ENCODE results near the gene AVPI1.
"Not testable (repeated sequence)": the region's sequence is repeated elsewhere in the genome, so short reads cannot be mapped to it uniquely, and the experiment has no call there.

AVPI1 gene

DNA sequence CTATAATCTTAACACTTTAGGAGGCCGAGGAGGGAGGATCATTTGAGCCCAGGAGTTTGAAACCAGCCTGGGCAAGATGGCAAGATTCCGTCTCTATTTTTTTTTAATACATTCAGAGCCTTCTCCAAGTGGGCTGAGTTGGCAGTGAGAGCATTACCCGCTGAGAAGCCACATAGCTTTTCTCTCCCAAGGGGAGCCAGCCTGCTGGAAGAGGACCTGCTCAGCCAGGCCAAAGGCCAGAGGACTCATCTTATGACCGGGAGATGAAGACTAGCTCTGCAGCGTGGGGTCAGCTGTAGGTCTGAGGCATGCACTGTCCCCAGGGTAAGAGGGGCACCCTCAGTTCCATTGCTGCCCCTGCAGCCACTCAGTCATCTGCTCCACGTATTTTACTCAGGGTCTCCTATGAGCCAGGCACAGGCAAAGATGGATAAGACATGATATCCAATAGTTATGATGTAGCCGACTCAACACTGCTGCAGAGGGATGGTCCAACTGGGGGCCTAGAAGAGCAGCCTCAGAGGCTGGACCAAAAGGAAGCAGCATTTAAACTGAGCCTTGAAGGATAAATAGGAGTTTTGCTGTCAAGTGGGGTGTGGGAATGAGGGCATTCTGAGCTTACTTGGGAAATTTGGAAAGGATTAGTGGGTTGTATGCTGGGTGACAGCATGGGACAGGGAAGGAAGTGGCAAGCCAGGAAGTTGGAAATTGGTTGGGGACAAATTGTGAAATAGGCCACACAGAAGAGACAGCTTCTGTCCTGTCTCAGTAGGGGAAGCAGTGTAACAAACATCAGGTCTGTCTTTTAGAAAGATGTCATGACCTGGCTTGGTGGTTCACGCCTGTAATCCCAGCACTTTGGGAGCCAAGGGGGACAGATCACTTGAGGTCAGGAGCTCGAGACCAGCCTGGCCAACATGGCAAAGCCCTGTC lies 24.9 kb upstream of the AVPI1 start:
- DNase-seq (ENCODE audit: low read depth): no peak

DNA sequence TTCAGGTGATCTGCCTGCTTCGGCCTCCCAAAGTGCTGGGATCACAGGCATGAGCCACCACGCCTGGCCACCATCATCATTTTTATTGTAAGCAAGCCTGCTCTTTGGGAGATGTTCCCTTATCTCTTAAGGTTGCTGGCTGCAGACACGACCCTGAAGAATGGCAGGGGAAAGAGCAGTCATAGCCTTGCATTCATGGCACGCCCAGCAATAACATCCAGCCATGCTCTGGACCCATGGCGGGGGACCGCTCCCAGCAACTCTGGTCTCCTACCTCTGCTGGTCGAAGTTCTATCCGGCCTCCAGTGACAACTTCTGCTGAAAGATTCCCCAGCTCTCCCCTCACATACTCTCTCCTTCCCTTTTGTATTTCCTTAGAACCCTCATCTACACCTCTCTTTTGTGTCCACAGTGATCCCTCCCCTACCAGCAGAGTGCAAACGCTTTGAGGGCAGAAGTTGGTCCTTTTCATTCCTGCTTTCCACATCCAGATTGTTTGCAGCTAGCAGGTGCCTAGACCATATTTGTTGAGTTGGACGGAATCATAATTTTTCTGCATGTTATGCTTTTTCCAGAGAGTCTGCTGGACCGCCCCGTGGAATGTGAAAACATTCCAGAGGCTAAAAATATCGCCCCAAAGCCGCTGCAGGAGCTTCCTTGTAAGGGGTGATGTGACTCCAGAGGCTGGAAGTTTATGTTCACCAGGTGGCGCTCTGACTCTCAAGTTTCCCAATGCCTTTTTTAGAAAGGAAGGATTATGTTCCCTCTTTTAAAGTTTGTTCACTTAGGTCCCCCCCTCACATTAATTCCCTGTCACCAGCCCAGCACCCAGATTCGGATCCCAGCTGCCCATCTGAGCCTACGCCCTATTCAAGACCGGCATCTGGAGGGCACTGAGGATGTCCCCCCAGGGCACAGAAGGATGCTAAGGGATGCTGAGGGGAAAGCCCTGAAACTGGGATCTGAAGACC lies 22.2 kb upstream of the AVPI1 start:
- no peak for DNase-seq (ENCODE audit: low read depth)

- DNase-seq (ENCODE audit: low read depth): no peak
Measured at GRCh38 chr10:97708167-97708566, 21.1 kb upstream of the AVPI1 start.

DNA sequence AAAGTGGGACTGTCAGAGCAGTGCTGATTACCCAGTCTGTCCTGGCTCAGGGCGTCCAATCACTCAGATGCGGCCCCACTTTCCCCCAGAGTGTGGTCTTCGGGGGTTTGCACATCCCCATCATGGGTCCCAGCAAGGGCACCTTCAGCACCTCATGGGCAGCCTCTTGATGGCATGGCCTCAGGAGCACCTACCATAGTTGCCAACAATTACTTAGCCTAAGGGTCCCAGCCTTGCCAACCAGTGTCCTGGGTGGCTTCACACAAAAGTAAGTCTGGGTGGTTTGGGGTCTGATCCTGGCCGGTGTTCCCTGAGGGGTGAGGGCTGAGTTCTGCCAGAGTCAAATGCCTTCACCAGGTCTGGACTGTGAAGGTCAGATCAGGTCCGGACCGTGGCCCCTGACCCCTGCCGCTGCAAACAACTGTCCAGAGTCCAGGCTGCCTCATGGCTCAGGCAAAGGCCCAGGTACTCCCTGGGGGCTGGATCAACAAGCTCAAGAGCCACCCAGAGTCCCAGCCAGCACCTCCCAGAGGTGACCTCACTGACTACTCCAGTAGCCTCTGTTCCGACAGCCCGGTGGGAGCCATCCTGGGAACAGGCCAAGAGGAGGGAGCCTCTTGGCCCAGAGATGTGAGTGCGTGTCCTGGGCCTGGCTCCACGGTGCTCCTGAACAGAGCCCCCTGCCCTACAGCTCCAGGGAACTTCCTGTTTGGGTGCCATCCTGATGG lies 20.3 kb upstream of the AVPI1 start:
- DNase-seq (ENCODE audit: low read depth): no peak

DNA sequence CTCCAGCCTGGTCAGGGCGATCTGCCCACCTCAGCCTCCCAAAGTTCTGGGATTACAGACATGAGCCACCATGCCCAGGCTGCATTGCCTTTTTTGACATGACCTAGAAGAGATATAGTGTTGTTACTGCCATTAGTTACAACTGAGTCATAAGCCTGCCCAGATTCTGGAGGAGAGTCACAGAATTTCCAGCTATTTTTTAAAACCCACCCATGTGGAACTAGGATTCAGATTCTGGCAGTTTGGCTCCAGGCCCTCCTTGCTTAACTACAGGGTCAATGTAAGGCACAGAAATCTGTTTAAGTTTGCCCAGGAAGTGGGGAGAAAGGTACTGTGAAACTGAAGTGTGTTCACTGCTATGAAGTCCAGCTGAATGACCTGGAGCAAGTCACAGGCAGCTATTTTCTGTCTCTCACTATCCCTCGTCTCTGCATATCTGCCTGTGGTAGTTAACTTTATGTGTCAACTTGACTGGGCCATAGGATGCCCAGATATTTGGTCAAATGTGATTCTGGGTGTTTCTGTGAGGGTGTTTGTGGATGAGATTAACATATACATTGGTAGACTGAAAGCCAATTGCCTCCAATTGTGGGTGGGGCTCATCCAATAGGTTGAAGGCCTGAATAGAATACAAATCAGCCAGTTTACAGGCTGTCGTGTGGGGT lies 18.1 kb upstream of the AVPI1 start:
- no peak for DNase-seq (ENCODE audit: low read depth)

GRCh38 chr10:97704341-97704740 lies 17.3 kb upstream of the AVPI1 start:
- no peak for DNase-seq (ENCODE audit: low read depth)

DNA sequence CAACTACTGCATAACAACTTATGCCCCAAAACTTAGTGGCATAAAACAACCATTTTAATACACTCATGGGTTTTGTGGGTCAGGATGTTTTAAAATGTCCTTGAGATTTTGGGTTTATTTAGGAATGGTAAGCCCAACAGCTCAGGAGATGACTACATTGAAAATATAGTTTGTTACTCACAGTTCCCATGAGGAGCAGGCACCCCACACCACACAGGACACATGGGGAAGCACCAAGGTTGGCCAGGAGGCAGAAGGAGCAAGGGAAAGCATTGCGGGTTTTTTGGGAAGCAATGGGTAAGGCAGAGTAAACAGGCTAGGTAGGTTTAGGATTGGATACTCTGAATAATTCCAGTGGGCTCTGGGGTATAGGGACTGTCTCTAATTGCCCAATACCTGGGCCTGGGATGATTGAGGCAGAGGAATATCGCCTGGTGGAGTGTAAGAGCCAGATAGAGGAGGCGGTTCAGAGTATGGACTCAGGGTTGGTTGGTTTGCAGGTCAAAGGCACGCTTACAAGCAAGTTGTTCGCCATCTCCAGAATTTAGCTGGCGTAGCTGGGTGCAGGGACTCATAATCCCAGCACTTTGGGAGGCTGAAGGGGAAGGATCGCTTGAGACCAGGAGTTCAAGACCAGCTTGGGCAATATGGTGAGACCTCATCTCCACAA lies 16.5 kb upstream of the AVPI1 start:
- DNase-seq (ENCODE audit: low read depth): no peak

DNA sequence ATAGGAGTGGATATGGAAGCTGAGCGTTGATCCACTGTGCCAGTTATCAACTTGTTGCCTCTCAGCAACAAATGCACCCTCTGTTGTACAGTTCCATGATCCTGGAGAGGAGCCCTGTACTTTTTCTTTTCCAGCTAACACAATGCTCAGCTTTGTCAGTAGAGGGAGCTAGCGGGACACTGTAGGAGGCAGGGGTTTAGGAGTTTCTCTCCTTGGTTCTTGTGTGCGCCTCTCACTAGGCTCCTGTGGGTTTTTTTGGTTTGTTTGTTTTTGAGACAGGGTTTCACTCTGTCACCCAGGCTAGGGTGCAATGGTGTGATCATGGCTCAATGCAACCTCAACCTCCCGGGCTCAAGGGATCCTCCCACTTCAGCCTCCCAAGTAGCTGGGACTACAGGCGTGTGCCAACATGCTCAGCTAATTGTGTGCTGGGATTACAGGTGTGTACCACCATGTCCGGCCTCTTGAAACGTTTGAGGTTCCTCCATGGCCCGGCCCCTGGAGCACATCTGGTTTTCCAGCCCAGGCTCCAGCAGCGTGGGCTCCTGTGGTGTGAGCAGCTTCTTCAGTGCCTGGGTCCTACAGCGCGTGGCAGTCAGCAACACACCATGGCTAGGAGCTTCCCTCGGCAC lies 14.5 kb upstream of the AVPI1 start:
- no peak for DNase-seq (ENCODE audit: low read depth)

- DNase-seq (ENCODE audit: low read depth): not testable (repeated sequence)
Measured at GRCh38 chr10:97698072-97698655, 11.1 kb upstream of the AVPI1 start.

DNA sequence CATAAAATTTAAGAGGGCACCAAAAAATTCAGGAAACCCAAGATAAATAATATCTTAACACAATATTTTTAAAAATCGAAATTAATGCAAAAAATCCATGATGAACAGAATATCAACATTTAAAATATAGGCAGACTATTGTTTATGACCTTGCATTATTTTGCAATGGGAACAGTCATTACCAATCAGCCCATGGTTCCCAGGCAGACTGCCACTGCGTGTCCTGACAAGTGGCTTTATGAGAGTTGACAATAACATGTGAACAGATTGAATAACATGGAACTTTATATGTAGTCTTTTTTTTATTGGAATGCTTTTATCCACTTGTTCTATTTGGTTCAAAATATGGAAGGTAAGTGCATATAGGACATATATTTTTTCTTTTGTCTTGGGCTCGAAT lies 3.1 kb upstream of the AVPI1 start:
- no peak for DNase-seq (ENCODE audit: low read depth)

GRCh38 chr10:97689559-97690020 lies 2.5 kb upstream of the AVPI1 start:
- peak; percentile 90 for DNase-seq (ENCODE audit: low read depth)

GRCh38 chr10:97687785-97688781 lies 1.0 kb upstream of the AVPI1 start:
- no peak for DNase-seq (ENCODE audit: low read depth)

DNA sequence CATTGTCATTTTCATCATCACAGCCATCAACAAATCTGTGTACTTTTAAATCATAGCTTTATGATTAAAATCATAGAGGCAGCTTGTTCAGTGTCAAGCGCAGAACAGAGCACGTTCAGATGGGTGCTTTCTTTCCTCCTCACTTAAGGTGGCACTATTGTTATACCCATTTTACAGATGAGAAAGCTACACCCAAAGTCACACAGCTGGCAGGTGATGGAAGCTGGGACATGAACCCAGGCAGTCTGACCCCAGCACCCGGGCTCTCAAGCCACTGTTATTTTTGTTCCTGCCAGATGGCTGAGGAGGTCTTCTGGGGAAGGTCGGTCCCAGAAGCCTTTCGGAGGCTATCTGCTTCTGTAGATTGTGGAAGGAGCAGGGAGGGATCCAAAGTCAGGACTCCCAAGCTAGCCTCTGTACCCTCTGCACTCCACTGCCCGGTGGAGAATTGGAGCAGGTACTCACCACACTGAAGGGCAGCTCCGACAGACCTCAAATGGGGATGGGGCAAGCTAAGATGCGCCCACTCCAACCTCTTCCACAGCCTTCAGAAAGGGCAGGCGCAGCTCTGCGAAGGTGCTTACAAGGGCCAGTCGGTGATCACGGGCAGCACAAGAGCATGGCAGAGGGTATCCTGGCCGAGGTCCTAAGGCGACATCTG lies 610 bp downstream of the AVPI1 start:
- no peak for DNase-seq (ENCODE audit: low read depth)

DNA sequence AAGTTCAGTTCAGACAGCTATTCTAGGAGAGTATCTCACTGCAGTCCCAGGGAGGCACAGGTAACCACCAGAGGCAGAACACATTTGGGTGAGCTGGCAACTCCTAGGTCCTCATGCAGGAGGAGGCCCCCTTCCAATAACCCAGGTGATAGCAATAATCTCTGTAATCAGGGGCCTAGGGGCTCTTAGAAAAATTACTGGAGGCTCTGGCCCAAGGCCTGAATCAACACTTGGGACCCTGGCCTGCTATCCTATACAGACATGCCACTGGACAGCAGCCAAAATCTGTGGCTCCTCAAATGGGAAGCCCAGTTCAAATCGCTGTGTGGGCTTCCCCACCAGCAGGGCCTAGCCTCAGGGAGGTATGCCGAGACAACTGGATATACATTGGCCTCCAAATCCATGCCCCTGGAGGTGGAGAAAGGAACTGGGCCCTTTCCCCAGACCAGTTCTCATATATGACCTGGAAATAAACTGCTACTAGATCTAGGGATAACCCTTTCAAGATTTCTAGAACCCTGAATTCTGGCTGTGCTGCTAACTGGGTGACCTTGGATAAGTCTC lies 1.6 kb downstream of the AVPI1 start:
- no peak for DNase-seq (ENCODE audit: low read depth)

DNA sequence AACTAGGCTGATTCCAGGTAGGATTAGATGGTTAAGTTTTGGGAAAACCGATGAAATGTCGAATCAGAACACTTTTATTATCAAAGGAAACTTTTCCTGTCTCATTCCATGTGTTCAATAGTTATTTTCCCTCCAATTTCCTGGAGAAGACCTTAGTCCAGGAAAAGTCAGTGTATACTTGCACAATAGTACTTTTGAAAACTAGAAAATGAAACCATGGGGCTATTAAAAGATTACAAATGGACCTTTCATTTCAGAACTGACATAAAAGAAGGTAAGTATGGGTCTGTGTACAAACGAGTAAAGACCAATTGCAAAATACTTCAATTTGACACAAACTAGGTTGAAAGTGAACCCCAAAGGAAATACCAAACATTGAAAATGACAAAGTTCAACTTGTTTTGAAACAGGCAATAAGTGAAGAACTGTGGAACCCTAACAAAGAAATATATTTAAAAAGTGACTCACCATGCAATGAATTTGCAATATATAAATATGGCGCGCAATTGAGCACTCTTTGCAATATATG lies 2.1 kb downstream of the AVPI1 start:
- DNase-seq (ENCODE audit: low read depth): no peak

GRCh38 chr10:97684368-97684713 lies 2.7 kb downstream of the AVPI1 start:
- not testable (repeated sequence) for DNase-seq (ENCODE audit: low read depth)

GRCh38 chr10:97683556-97684367 lies 3.3 kb downstream of the AVPI1 start:
- DNase-seq (ENCODE audit: low read depth): no peak

Measured in HS-27A (cell line).